ENCODE results near the gene MEIOC.

GRCh38 chr17:44628243-44629188, 27.8 kb upstream of the MEIOC start:
- TF ChIP-seq CTCF (IDR thresholded peaks at IDR 0.05) = no peak
- TF ChIP-seq POLR2A (IDR thresholded peaks at IDR 0.05) = no peak
